H9 (cell line): ENCODE data around the gene INPP4A. TPM values are rescaled to one million over a fixed set of nuclear protein-coding genes. Genes with fewer than 3 reads are reported as not detected.

Experiments
- DNase-seq: peaks from one replicate; pipeline ENCODE4 v3.0.0-alpha.2; 2017
- H2AFZ ChIP-seq: one replicate; pipeline ENCODE4 v1.6.1; 2013; ENCODE audit warnings: mild to moderate bottlenecking, low read length, control low read depth, moderate library complexity
- H2AK5ac ChIP-seq: 2 replicates; pipeline ENCODE4 v1.6.1; 2013; ENCODE audit warnings: low read length, control low read depth, mixed read lengths; ENCODE audit not compliant: insufficient read length
- H2BK120ac ChIP-seq: one replicate; pipeline ENCODE4 v1.6.1; 2013; ENCODE audit warnings: low read depth, mild to moderate bottlenecking, low read length, control low read depth, inconsistent platforms; ENCODE audit not compliant: poor library complexity, severe bottlenecking
- H2BK12ac ChIP-seq: 2 replicates; pipeline ENCODE4 v1.6.1; 2013; ENCODE audit warnings: low read length, control low read depth, mixed read lengths, low read depth; ENCODE audit not compliant: insufficient read length
- H2BK15ac ChIP-seq: 2 replicates; pipeline ENCODE4 v1.6.1; 2013; ENCODE audit warnings: low read depth, low read length, control low read depth
- H2BK20ac ChIP-seq: one replicate; pipeline ENCODE4 v1.6.1; 2013; ENCODE audit warnings: low read depth, mild to moderate bottlenecking, low read length, control low read depth, inconsistent platforms; ENCODE audit not compliant: poor library complexity, severe bottlenecking
- H2BK5ac ChIP-seq: 2 replicates; pipeline ENCODE4 v1.6.1; 2013; ENCODE audit warnings: low read length, control low read depth, mixed read lengths; ENCODE audit not compliant: insufficient read length
- H3K14ac ChIP-seq: 2 replicates; pipeline ENCODE4 v1.6.1; 2013; ENCODE audit warnings: low read length, control low read depth; ENCODE audit not compliant: insufficient read depth
- H3K18ac ChIP-seq: 2 replicates; pipeline ENCODE4 v1.6.1; 2013; ENCODE audit warnings: low read depth, mild to moderate bottlenecking, mixed read lengths, low read length, control low read depth; ENCODE audit not compliant: insufficient read length
- H3K23ac ChIP-seq: 2 replicates; pipeline ENCODE4 v1.6.1; 2013; ENCODE audit warnings: low read length, control low read depth, mixed read lengths, low read depth; ENCODE audit not compliant: insufficient read length
- H3K23me2 ChIP-seq: 2 replicates; pipeline ENCODE4 v1.6.1; 2013; ENCODE audit warnings: low read depth, mild to moderate bottlenecking, mixed read lengths, low read length, control low read depth; ENCODE audit not compliant: insufficient read length, poor library complexity, severe bottlenecking
- H3K27ac ChIP-seq: 2 replicates; pipeline ENCODE4 v1.5.1; 2013; ENCODE audit warnings: low read length, control low read depth, mixed read lengths, low read depth; ENCODE audit not compliant: insufficient read length
- H3K27me3 ChIP-seq: 2 replicates; pipeline ENCODE4 v1.6.1; 2013; ENCODE audit warnings: low read length, control low read depth, inconsistent platforms; ENCODE audit not compliant: insufficient read depth
- H3K4ac ChIP-seq: 2 replicates; pipeline ENCODE4 v1.6.1; 2013; ENCODE audit warnings: low read depth, mild to moderate bottlenecking, control low read depth, inconsistent platforms, low read length, moderate library complexity
- H3K4me1 ChIP-seq: 2 replicates; pipeline ENCODE4 v1.6.1; 2013; ENCODE audit warnings: low read length, control low read depth, inconsistent platforms; ENCODE audit not compliant: insufficient read depth
- H3K4me2 ChIP-seq: 2 replicates; pipeline ENCODE4 v1.6.1; 2013; ENCODE audit warnings: low read length, control low read depth, mixed read lengths; ENCODE audit not compliant: insufficient read length, insufficient read depth
- H3K56ac ChIP-seq: 2 replicates; pipeline ENCODE4 v1.6.1; 2013; ENCODE audit warnings: low read depth, mild to moderate bottlenecking, mixed read lengths, low read length, control low read depth; ENCODE audit not compliant: insufficient read length
- H3K79me1 ChIP-seq: 2 replicates; pipeline ENCODE4 v1.6.1; 2013; ENCODE audit warnings: low read depth, mild to moderate bottlenecking, moderate library complexity, low read length, control low read depth, inconsistent platforms; ENCODE audit not compliant: insufficient read depth, poor library complexity, severe bottlenecking
- H3K79me2 ChIP-seq: 2 replicates; pipeline ENCODE4 v1.6.1; 2013; ENCODE audit warnings: low read length, control low read depth, inconsistent platforms; ENCODE audit not compliant: insufficient read depth
- H3K9ac ChIP-seq: 2 replicates; pipeline ENCODE4 v1.6.1; 2013; ENCODE audit warnings: low read length, control low read depth, mixed read lengths; ENCODE audit not compliant: insufficient read length; ENCODE audit errors: extremely low read depth
- H3K9me3 ChIP-seq: one replicate; pipeline ENCODE4 v1.6.1; 2013; ENCODE audit warnings: low read depth, low read length, inconsistent platforms; ENCODE audit not compliant: control insufficient read depth
- H3T11ph ChIP-seq: one replicate; pipeline ENCODE4 v1.6.1; 2013; ENCODE audit warnings: mild to moderate bottlenecking, low read length, control low read depth, inconsistent platforms
- H4K20me1 ChIP-seq: one replicate; pipeline ENCODE4 v1.6.1; 2013; ENCODE audit not compliant: control insufficient read depth, insufficient read length, insufficient read depth
- H4K5ac ChIP-seq: 2 replicates; pipeline ENCODE4 v1.6.1; 2013; ENCODE audit warnings: low read depth, mild to moderate bottlenecking, mixed read lengths, low read length, control low read depth; ENCODE audit not compliant: insufficient read length
- H4K8ac ChIP-seq: replicated peaks from 2 replicates; pipeline ENCODE4 v1.6.1; 2013; ENCODE audit warnings: low read length, control low read depth, mixed read lengths, low read depth; ENCODE audit not compliant: insufficient read length
- H4K91ac ChIP-seq: 2 replicates; pipeline ENCODE4 v1.6.1; 2013; ENCODE audit warnings: low read depth, mild to moderate bottlenecking, moderate library complexity, mixed read lengths, low read length, control low read depth; ENCODE audit not compliant: insufficient read length
- H3K27ac Mint-ChIP-seq, 3 experiments: 2 replicates in 2 of 3; 3 replicates in 1 of 3; pipeline ENCODE4 v1.8.0; 2020 to 2021; ENCODE audit warnings: mixed read lengths in 3 of 3, mild to moderate bottlenecking in 1 of 3, moderate library complexity in 1 of 3
- H3K27me3 Mint-ChIP-seq: 2 replicates; pipeline ENCODE4 v1.8.0; 2021; ENCODE audit warnings: low read depth, mild to moderate bottlenecking, moderate library complexity, mixed read lengths
- H3K36me3 Mint-ChIP-seq, 3 experiments: 2 replicates in 2 of 3; 3 replicates in 1 of 3; pipeline ENCODE4 v1.8.0; 2020 to 2021; ENCODE audit warnings: low read depth in 3 of 3, mixed read lengths in 3 of 3; ENCODE audit not compliant: insufficient read depth in 1 of 3
- H3K4me1 Mint-ChIP-seq, 2 experiments: 2 replicates each; pipeline ENCODE4 v1.8.0; 2020; ENCODE audit warnings: mixed read lengths in 2 of 2
- H3K4me3 Mint-ChIP-seq, 2 experiments: 2 replicates in 1 of 2; 3 replicates in 1 of 2; pipeline ENCODE4 v1.8.0; 2020 to 2021; ENCODE audit warnings: mild to moderate bottlenecking in 2 of 2, mixed read lengths in 2 of 2, moderate library complexity in 1 of 2
- H3K9me3 Mint-ChIP-seq, 2 experiments: 2 replicates in 1 of 2; 3 replicates in 1 of 2; pipeline ENCODE4 v1.8.0; 2020; ENCODE audit warnings: mild to moderate bottlenecking in 2 of 2, mixed read lengths in 2 of 2, moderate library complexity in 1 of 2
- CTCF ChIP-seq: fragments of 200-600 bp; sonication (generic); conservative IDR thresholded peaks from 3 replicates; pipeline ENCODE4 v1.8.0; 2021; ENCODE audit warnings: antibody characterized with exemption, mild to moderate bottlenecking
- WGBS: extraction: QIAGEN DNeasy Blood & Tissue Kit; methylation state at CpG from one replicate; pipeline ENCODE4 v1.1.7; 2013; ENCODE audit warnings: missing lambda C conversion rate, low lambda C conversion rate, mixed read lengths; ENCODE audit not compliant: insufficient read length; ENCODE audit errors: extremely low coverage; 5-methylcytosine and 5-hydroxymethylcytosine counted together
- total RNA-seq: library from RNA; stranded (reverse); gene quantifications from 2 replicates; pipeline ENCODE4 v1.2.1, GENCODE V29; 2021

INPP4A gene
- total RNA-seq, 1 experiment from 2014 or later = 55.2 TPM

GRCh38 chr2:98601532-98602132 lies 157.0 kb downstream of the INPP4A start:
- peak; percentile 71 for TF ChIP-seq CTCF
- H4K5ac ChIP-seq = no peak overlapping the region
- no CpG with 5 or more reads among the region's 3 CpGs for WGBS
- no peak overlapping the region for H3K18ac ChIP-seq
- H3K9ac ChIP-seq = no peak overlapping the region
- no peak overlapping the region for H3K56ac ChIP-seq
- no peaks in the 10 kb centered on the region for H3K23me2 ChIP-seq
- no peak overlapping the region for H4K8ac ChIP-seq
- H3K14ac ChIP-seq = no peak overlapping the region
- no peaks in the 10 kb centered on the region for H3K9me3 ChIP-seq
- H4K20me1 ChIP-seq = no peaks in the 10 kb centered on the region
- Mint-ChIP-seq H3K9me3 (no peaks in the 10 kb centered on the region), H3K4me1 (peaks cover 1 to 2% of the 10 kb centered on the region in 2 experiments), H3K27ac (no peak overlapping the region), H3K27me3 (no peaks in the 10 kb centered on the region), H3K4me3 (no peak overlapping the region), H3K36me3 (peaks cover 5 to 46% (median 36%) of the 10 kb centered on the region in 3 experiments; a peak in 6 of 7 replicates)
- H3K23ac ChIP-seq = no peak overlapping the region
- no peak overlapping the region for H3K27ac ChIP-seq
- no peak overlapping the region for H2BK15ac ChIP-seq
- H3K4ac ChIP-seq = no peak overlapping the region
- peak; percentile 57 for DNase-seq
- no peak overlapping the region for H2BK20ac ChIP-seq
- H3K79me1 ChIP-seq = no peaks in the 10 kb centered on the region
- no peak overlapping the region for H2BK120ac ChIP-seq
- H2AK5ac ChIP-seq = no peak overlapping the region
- no peak overlapping the region for H3T11ph ChIP-seq
- H4K91ac ChIP-seq = no peak overlapping the region
- H2BK5ac ChIP-seq = no peak overlapping the region
- H3K79me2 ChIP-seq = peaks cover 6% of the 10 kb centered on the region; the same call in 1 of the 2 replicates
- H3K4me2 ChIP-seq = no peak overlapping the region
- H3K4me1 ChIP-seq = no peaks in the 10 kb centered on the region
- H3K27me3 ChIP-seq = no peaks in the 10 kb centered on the region
- H2AFZ ChIP-seq = no peak overlapping the region
- no peak overlapping the region for H2BK12ac ChIP-seq
